DOHH2 (cell line): ENCODE results near the gene UNC5B.

Source experiments
- EZH2phosphoT487 ChIP-seq: fragments of 200-600 bp; sonication (generic); IDR thresholded peaks from 2 replicates; pipeline ENCODE4 v1.6.1; 2017; ENCODE audit warnings: borderline replicate concordance, mild to moderate bottlenecking, antibody characterized with exemption, low read length, moderate library complexity, mixed read lengths
- TF ChIP-seq, protein P1 (sequence below): fragments of 200-600 bp; sonication (generic); IDR thresholded peaks from one replicate; pipeline ENCODE4 v1.5.1; 2014; ENCODE audit warnings: antibody characterized with exemption, mild to moderate bottlenecking, low read depth, low read length; ENCODE audit not compliant: poor library complexity, severe bottlenecking

DNA sequence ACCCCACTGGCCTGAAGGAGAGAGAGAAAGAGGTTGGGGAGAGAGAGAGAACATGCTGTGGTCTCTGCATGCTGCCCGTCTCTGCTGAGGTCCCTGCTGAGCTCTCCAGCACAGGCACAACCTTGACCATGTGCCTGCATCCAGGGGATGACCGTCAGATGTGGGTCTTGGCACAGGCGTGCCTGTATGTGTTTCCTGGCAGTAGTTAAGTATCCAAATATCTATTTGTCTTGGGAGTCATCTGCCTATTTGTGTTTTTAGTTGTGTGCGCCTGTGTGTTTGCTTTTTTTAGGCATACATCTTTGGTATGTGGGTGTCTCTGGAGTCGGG, 1.9 kb upstream of the UNC5B start:
- TF ChIP-seq, protein P1, sequence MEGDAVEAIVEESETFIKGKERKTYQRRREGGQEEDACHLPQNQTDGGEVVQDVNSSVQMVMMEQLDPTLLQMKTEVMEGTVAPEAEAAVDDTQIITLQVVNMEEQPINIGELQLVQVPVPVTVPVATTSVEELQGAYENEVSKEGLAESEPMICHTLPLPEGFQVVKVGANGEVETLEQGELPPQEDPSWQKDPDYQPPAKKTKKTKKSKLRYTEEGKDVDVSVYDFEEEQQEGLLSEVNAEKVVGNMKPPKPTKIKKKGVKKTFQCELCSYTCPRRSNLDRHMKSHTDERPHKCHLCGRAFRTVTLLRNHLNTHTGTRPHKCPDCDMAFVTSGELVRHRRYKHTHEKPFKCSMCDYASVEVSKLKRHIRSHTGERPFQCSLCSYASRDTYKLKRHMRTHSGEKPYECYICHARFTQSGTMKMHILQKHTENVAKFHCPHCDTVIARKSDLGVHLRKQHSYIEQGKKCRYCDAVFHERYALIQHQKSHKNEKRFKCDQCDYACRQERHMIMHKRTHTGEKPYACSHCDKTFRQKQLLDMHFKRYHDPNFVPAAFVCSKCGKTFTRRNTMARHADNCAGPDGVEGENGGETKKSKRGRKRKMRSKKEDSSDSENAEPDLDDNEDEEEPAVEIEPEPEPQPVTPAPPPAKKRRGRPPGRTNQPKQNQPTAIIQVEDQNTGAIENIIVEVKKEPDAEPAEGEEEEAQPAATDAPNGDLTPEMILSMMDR: no peak
- TF ChIP-seq EZH2phosphoT487: no peak
